HL-60 (cell line): ENCODE data around the gene FERMT2.

ENCODE experiments used
- DNase-seq, 2 experiments: peaks; one replicate each; pipeline ENCODE4 v3.0.0-alpha.2; 2010 to 2020; ENCODE audit warnings: low read depth in 1 of 2, low spot score in 1 of 2
- H3K27ac ChIP-seq: fragments of 250-450 bp; sonication (Bioruptor Pico); replicated peaks from 2 replicates; pipeline ENCODE4 v1.5.1; 2020; ENCODE audit warnings: mild to moderate bottlenecking, moderate library complexity
- H3K27me3 ChIP-seq: fragments of 250-450 bp; sonication (Bioruptor Pico); 2 replicates; pipeline ENCODE4 v1.5.1; 2021; ENCODE audit warnings: mild to moderate bottlenecking, moderate library complexity; ENCODE audit not compliant: insufficient read depth, poor library complexity, severe bottlenecking
- H3K4me3 ChIP-seq: replicated peaks from 2 replicates; pipeline ENCODE4 v1.5.1; 2011; ENCODE audit warnings: mild to moderate bottlenecking, control low read depth, low read length; ENCODE audit not compliant: insufficient read depth
- GABPA ChIP-seq: IDR thresholded peaks from 2 replicates; pipeline ENCODE4 v1.6.1; 2012; ENCODE audit warnings: low read depth
- POLR2AphosphoS5 ChIP-seq: IDR thresholded peaks from 2 replicates; pipeline ENCODE4 v1.6.1; 2012; ENCODE audit warnings: low read depth
- SPI1 ChIP-seq: IDR thresholded peaks from 2 replicates; pipeline ENCODE4 v1.6.1; 2012; ENCODE audit warnings: low read depth, mild to moderate bottlenecking, borderline replicate concordance
- TF ChIP-seq, protein P1 (sequence below): IDR thresholded peaks from 2 replicates; pipeline ENCODE4 v1.6.1; 2012; ENCODE audit warnings: low read depth; ENCODE audit not compliant: insufficient replicate concordance
- TF ChIP-seq, protein P2 (sequence below): IDR thresholded peaks from one replicate; pipeline ENCODE4 v1.5.1; 2011; ENCODE audit warnings: low read length, control low read depth, inconsistent platforms; ENCODE audit not compliant: insufficient read depth

Gene FERMT2

DNA sequence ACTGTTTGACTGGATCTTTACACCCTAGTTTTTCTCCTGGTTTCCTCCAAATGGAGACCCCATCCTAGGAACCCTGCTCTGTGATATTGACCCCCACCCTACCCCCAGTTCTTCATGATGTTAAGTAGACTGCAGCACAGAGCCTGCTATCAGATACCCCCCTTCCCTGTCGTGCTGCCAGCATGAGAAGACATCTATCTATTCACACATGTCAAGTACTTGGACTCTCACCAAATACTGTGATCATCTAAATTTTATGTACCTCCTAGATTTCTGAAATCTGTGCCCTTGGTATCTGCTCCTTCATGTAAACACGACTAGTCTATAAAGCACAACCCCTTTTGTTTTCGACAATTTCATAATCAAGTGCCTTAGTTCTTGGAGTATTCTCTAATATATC lies 38.9 kb downstream of the FERMT2 start:
- DNase-seq = no peak

DNA sequence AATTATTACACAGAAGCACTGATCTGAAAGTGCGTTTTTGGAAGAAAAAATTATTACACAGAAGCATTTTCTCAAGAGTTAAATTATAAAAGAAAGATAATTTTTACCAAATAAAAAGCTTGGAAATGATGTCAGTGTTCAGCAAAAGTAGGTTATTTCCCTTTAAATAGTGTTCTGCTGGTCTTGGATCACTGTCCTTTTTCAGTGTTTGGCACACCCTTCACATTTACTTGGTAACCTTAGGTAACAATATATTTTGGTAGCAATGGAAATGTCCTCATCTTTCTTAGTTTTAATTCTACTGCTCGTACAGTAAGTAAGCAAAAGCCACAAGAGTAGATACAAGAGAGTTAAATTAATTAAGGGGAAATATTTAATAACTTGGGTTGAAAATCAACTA lies 40.3 kb downstream of the FERMT2 start:
- Histone ChIP-seq H3K27ac (no peak overlapping the region), H3K4me3 (no peak overlapping the region), H3K27me3 (no peaks in the 10 kb centered on the region)
- no peak for DNase-seq
- no peak for TF ChIP-seq GABPA
- TF ChIP-seq, protein P1, sequence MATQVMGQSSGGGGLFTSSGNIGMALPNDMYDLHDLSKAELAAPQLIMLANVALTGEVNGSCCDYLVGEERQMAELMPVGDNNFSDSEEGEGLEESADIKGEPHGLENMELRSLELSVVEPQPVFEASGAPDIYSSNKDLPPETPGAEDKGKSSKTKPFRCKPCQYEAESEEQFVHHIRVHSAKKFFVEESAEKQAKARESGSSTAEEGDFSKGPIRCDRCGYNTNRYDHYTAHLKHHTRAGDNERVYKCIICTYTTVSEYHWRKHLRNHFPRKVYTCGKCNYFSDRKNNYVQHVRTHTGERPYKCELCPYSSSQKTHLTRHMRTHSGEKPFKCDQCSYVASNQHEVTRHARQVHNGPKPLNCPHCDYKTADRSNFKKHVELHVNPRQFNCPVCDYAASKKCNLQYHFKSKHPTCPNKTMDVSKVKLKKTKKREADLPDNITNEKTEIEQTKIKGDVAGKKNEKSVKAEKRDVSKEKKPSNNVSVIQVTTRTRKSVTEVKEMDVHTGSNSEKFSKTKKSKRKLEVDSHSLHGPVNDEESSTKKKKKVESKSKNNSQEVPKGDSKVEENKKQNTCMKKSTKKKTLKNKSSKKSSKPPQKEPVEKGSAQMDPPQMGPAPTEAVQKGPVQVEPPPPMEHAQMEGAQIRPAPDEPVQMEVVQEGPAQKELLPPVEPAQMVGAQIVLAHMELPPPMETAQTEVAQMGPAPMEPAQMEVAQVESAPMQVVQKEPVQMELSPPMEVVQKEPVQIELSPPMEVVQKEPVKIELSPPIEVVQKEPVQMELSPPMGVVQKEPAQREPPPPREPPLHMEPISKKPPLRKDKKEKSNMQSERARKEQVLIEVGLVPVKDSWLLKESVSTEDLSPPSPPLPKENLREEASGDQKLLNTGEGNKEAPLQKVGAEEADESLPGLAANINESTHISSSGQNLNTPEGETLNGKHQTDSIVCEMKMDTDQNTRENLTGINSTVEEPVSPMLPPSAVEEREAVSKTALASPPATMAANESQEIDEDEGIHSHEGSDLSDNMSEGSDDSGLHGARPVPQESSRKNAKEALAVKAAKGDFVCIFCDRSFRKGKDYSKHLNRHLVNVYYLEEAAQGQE = no peak
- TF ChIP-seq POLR2AphosphoS5 = no peak
- no peak for TF ChIP-seq SPI1
- TF ChIP-seq, protein P2, sequence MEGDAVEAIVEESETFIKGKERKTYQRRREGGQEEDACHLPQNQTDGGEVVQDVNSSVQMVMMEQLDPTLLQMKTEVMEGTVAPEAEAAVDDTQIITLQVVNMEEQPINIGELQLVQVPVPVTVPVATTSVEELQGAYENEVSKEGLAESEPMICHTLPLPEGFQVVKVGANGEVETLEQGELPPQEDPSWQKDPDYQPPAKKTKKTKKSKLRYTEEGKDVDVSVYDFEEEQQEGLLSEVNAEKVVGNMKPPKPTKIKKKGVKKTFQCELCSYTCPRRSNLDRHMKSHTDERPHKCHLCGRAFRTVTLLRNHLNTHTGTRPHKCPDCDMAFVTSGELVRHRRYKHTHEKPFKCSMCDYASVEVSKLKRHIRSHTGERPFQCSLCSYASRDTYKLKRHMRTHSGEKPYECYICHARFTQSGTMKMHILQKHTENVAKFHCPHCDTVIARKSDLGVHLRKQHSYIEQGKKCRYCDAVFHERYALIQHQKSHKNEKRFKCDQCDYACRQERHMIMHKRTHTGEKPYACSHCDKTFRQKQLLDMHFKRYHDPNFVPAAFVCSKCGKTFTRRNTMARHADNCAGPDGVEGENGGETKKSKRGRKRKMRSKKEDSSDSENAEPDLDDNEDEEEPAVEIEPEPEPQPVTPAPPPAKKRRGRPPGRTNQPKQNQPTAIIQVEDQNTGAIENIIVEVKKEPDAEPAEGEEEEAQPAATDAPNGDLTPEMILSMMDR = no peak

More for the DNA sequence above, 38.9 kb downstream of the FERMT2 start:
- Histone ChIP-seq H3K27me3 (no peaks in the 10 kb centered on the region), H3K4me3 (no peak overlapping the region), H3K27ac (no peak overlapping the region)
- TF ChIP-seq, protein P2 = no peak
- TF ChIP-seq POLR2AphosphoS5 (no peak), GABPA (no peak), SPI1 (no peak)
- TF ChIP-seq, protein P1 = no peak

DNA sequence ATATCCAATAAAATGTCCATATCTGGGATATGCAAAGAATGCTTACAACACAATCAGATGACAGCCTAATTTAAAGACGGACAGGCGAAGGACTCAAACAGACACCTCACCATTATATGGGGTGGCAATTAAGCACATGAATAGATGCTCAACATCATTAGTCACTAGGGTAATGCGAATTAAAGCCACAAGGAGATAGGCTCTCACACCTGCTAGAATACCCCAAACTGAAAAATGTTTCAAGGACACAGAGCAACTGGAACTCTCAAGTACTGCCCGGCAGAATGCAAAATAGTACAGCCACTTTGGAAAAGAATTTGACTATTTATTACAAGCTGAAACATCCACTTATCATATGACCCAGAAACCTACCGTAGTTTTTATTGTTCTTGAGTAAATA lies 42.9 kb downstream of the FERMT2 start:
- Histone ChIP-seq H3K27me3 (no peaks in the 10 kb centered on the region), H3K27ac (no peak overlapping the region), H3K4me3 (no peak overlapping the region)
- no peak for DNase-seq
- TF ChIP-seq, protein P1 = no peak
- TF ChIP-seq POLR2AphosphoS5 (no peak), SPI1 (no peak), GABPA (no peak)
- TF ChIP-seq, protein P2 = no peak
